ENCODE measurements around the gene STK36.

Gene STK36

DNA sequence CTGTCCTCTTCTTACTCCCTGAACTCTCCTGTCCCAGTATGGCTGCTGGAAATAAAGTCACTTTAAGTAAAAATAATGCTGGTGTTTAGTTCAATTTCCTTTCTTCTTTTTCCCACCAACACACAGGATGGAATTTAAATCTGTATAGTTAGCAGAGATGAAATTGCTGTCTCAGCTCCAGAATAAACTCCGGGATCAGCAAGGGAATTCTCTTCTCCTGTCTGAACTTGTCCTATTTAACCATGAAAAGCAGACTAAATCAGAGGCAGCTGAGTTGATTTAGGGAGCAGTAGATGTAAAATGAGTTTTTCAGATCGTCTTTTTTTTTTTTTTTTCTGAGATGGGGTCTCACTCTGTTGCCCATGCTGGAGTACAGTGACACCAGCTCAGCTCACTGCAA, 64.6 kb downstream of the STK36 start:
- no peak overlapping the region for H3K9ac ChIP-seq (ENCODE audit: low read length)
- H3K4me1 ChIP-seq (ENCODE audit: control insufficient read depth, insufficient read depth, low read length): peaks cover 30% of the 10 kb centered on the region
- H3K9me3 ChIP-seq (ENCODE audit: control insufficient read depth, low read length): no peaks in the 10 kb centered on the region
- H3K27me3 ChIP-seq (replicated peaks; ENCODE audit: control insufficient read depth, insufficient read depth, low read length): no peaks in the 10 kb centered on the region
- H3K4me3 ChIP-seq (ENCODE audit: low read length): no peak overlapping the region
- no peak for DNase-seq (ENCODE audit: low read depth)
- H3K36me3 ChIP-seq (ENCODE audit: control insufficient read depth, insufficient read depth, low read length, severe bottlenecking): peaks cover 32% of the 10 kb centered on the region

GRCh38 chr2:218743068-218743467, 71.2 kb downstream of the STK36 start:
- no peak for DNase-seq (ENCODE audit: low read depth)
- no peaks in the 10 kb centered on the region for H3K27me3 ChIP-seq (replicated peaks; ENCODE audit: control insufficient read depth, insufficient read depth, low read length)
- H3K4me1 ChIP-seq (ENCODE audit: control insufficient read depth, insufficient read depth, low read length): peaks cover 25% of the 10 kb centered on the region
- H3K9me3 ChIP-seq (ENCODE audit: control insufficient read depth, low read length): no peaks in the 10 kb centered on the region
- no peak overlapping the region for H3K9ac ChIP-seq (ENCODE audit: low read length)
- H3K36me3 ChIP-seq (ENCODE audit: control insufficient read depth, insufficient read depth, low read length, severe bottlenecking): peaks cover 39% of the 10 kb centered on the region
- H3K4me3 ChIP-seq (ENCODE audit: low read length): no peak overlapping the region

- H3K36me3 ChIP-seq (ENCODE audit: control insufficient read depth, insufficient read depth, low read length, severe bottlenecking): peaks cover 39% of the 10 kb centered on the region
- H3K27me3 ChIP-seq (replicated peaks; ENCODE audit: control insufficient read depth, insufficient read depth, low read length): no peaks in the 10 kb centered on the region
- peaks cover 25% of the 10 kb centered on the region for H3K4me1 ChIP-seq (ENCODE audit: control insufficient read depth, insufficient read depth, low read length)
- H3K4me3 ChIP-seq (ENCODE audit: low read length): no peak overlapping the region
- H3K9ac ChIP-seq (ENCODE audit: low read length): no peak overlapping the region
- H3K9me3 ChIP-seq (ENCODE audit: control insufficient read depth, low read length): no peaks in the 10 kb centered on the region
- no peak for DNase-seq (ENCODE audit: low read depth)
These were observed 72.7 kb downstream of the STK36 start for GRCh38 chr2:218744615-218745014.

DNA sequence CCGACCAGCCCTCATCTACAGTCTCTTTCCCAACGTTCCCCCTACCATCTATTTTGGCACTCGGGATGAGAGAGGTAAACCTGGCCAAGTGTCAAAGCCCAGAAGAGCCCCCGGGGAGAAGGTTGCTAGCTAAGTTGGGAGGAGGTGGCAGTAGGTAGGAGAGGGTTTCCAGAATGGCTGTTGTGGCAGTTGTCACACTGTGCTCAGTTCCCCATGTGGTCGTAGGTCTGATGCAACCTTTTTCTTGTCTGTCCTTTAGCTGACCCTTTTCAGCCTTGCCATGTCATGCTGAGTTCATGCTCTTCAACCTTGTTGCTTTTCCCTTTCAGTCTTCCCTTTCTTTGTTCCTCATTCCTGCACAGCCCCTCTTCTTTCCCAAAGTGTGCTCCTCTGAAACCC, 73.3 kb downstream of the STK36 start:
- H3K4me1 ChIP-seq (ENCODE audit: control insufficient read depth, insufficient read depth, low read length): peaks cover 25% of the 10 kb centered on the region
- H3K9me3 ChIP-seq (ENCODE audit: control insufficient read depth, low read length): no peaks in the 10 kb centered on the region
- H3K27me3 ChIP-seq (replicated peaks; ENCODE audit: control insufficient read depth, insufficient read depth, low read length): no peaks in the 10 kb centered on the region
- H3K36me3 ChIP-seq (ENCODE audit: control insufficient read depth, insufficient read depth, low read length, severe bottlenecking): peaks cover 41% of the 10 kb centered on the region
- no peak overlapping the region for H3K9ac ChIP-seq (ENCODE audit: low read length)
- no peak overlapping the region for H3K4me3 ChIP-seq (ENCODE audit: low read length)
- DNase-seq (ENCODE audit: low read depth): no peak

DNA sequence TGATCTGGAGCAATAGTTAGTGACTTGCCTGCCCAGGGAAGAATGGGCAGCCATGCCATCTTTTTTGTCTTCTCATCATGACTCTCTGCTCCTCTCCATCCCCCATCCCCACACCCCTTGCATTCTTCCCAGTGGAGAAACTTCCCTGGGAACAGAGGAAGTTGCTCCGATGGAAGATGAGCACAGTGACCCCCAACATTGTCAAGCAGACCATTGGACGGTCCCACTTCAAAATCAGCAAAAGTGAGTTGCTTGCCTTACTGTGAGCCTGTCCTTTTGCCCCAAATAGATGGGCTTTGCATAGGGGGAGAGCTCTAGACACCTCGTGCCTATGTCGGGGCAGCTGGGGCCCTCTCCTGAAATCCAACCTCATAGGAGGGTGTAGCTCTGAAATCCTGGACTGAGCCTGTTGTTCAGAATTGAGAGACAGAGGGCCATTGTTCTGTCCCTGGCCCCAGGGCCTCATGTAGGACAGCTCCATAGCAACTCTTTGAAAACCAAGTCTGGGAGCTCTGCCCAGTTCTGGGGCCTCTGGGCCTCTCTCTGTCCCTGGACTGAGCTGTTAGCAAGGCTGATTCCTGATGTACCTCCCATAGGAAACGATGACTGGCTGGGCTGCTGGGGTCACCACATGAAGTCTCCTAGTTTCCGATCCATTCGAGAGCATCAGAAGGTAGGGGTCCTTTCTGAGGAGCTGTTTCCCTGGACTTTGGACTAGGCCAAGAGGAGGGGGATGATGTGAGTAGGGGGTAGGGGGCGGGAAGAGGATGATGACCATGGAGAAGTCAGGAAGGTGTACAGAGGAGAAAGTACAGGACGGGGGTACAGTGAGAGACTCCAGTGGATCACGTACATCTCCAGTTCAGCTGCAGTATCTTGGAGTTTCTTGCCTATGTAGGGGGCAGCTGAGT, 73.9 kb downstream of the STK36 start:
- DNase-seq (ENCODE audit: low read depth): peak; percentile 66
- Histone ChIP-seq H3K9me3 (ENCODE audit: control insufficient read depth, low read length) (no peaks in the 10 kb centered on the region), H3K9ac (ENCODE audit: low read length) (no peak overlapping the region), H3K36me3 (ENCODE audit: control insufficient read depth, insufficient read depth, low read length, severe bottlenecking) (peaks cover 42% of the 10 kb centered on the region), H3K27me3 (replicated peaks; ENCODE audit: control insufficient read depth, insufficient read depth, low read length) (no peaks in the 10 kb centered on the region), H3K4me1 (ENCODE audit: control insufficient read depth, insufficient read depth, low read length) (peaks cover 25% of the 10 kb centered on the region), H3K4me3 (ENCODE audit: low read length) (peak overlapping the region; percentile 29)

- Histone ChIP-seq H3K36me3 (ENCODE audit: control insufficient read depth, insufficient read depth, low read length, severe bottlenecking) (peaks cover 46% of the 10 kb centered on the region), H3K9ac (ENCODE audit: low read length) (no peak overlapping the region), H3K4me3 (ENCODE audit: low read length) (peak overlapping the region; percentile 29), H3K4me1 (ENCODE audit: control insufficient read depth, insufficient read depth, low read length) (peaks cover 28% of the 10 kb centered on the region), H3K9me3 (ENCODE audit: control insufficient read depth, low read length) (no peaks in the 10 kb centered on the region), H3K27me3 (replicated peaks; ENCODE audit: control insufficient read depth, insufficient read depth, low read length) (no peaks in the 10 kb centered on the region)
- peak; percentile 29 for DNase-seq (ENCODE audit: low read depth)
These were observed 74.5 kb downstream of the STK36 start for GRCh38 chr2:218746470-218746795.

DNA sequence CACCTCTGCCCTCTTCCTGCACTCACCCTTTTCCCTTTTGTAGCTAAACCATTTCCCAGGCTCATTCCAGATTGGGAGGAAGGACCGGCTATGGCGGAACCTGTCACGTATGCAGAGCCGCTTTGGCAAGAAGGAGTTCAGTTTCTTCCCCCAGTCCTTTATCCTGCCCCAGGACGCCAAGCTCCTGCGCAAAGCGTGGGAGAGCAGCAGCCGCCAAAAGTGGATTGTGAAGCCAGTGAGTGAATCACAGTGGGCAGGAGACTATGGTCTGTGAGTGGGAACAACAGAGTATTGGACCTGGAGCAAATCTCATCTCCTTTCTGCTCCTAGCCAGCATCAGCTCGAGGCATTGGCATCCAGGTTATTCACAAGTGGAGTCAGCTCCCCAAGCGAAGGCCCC, 75.1 kb downstream of the STK36 start:
- Histone ChIP-seq H3K4me1 (ENCODE audit: control insufficient read depth, insufficient read depth, low read length) (peaks cover 30% of the 10 kb centered on the region), H3K9me3 (ENCODE audit: control insufficient read depth, low read length) (no peaks in the 10 kb centered on the region), H3K9ac (ENCODE audit: low read length) (no peak overlapping the region), H3K36me3 (ENCODE audit: control insufficient read depth, insufficient read depth, low read length, severe bottlenecking) (peaks cover 45% of the 10 kb centered on the region), H3K27me3 (replicated peaks; ENCODE audit: control insufficient read depth, insufficient read depth, low read length) (no peaks in the 10 kb centered on the region), H3K4me3 (ENCODE audit: low read length) (no peak overlapping the region)
- DNase-seq (ENCODE audit: low read depth): no peak

DNA sequence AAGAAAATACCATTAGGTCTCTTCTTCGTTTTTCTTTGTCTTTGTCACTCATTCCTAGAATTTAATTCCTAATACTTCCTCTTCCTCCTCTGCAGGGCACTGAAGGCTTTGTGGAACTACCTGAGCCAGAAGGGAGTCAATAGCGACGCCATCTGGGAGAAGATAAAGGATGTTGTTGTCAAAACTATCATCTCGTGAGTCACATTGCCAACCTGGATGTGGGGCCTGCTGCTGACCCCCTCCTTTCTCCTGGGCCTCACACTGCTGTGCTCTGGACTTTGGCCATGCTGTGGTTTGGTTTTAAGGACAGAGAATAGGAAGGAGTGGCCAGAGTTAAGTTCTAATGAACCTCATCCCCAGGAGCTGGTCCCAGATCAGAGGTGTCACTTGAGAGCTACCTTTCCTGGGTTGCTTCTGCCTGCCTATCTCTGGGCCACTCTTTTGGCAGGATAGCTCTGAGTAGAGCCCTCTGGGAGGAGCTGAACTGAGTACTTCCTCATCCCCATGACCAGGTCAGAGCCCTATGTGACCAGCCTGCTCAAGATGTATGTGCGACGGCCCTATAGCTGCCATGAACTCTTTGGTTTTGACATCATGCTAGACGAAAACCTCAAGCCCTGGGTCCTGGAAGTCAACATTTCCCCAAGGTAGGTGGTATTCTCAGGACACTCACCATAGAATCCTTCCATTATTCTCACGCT, 77.0 kb downstream of the STK36 start:
- H3K4me1 ChIP-seq (ENCODE audit: control insufficient read depth, insufficient read depth, low read length): peaks cover 30% of the 10 kb centered on the region
- H3K27me3 ChIP-seq (replicated peaks; ENCODE audit: control insufficient read depth, insufficient read depth, low read length): no peaks in the 10 kb centered on the region
- H3K9ac ChIP-seq (ENCODE audit: low read length): no peak overlapping the region
- no peak for DNase-seq (ENCODE audit: low read depth)
- H3K36me3 ChIP-seq (ENCODE audit: control insufficient read depth, insufficient read depth, low read length, severe bottlenecking): peaks cover 63% of the 10 kb centered on the region
- H3K9me3 ChIP-seq (ENCODE audit: control insufficient read depth, low read length): no peaks in the 10 kb centered on the region
- no peak overlapping the region for H3K4me3 ChIP-seq (ENCODE audit: low read length)
